Stimulated activated naive CD8-positive, alpha-beta T cell treated with anti-CD3 and anti-CD28 coated beads, Interleukin-15, amount 100 ng/mL, for 72 hours (primary cell): ENCODE results near the gene CDC42BPB.

ENCODE experiments used
- ATAC-seq: fragments of 150-1000 bp; cut with Tn5 transposase; 2 replicates; pipeline ENCODE4 v1.10.0; 2021; ENCODE audit warnings: mild to moderate bottlenecking, moderate library complexity
- DNase-seq, 2 donors: peaks; one replicate each; pipeline ENCODE4 v3.0.0; 2021 to 2022
- H3K27ac Mint-ChIP-seq, 2 donors: one replicate each; pipeline ENCODE4 v1.8.0; 2022; ENCODE audit warnings: mild to moderate bottlenecking in 2 of 2, mixed read lengths in 2 of 2, moderate library complexity in 2 of 2
- H3K27me3 Mint-ChIP-seq: one replicate; pipeline ENCODE4 v1.8.0; 2022; ENCODE audit warnings: mixed read lengths
- H3K4me1 Mint-ChIP-seq: one replicate; pipeline ENCODE4 v1.8.0; 2022; ENCODE audit warnings: mild to moderate bottlenecking, mixed read lengths
- H3K4me3 Mint-ChIP-seq, 2 donors: one replicate each; pipeline ENCODE4 v1.8.0; 2022; ENCODE audit warnings: mild to moderate bottlenecking in 2 of 2, mixed read lengths in 2 of 2, moderate library complexity in 1 of 2
- H3K9me3 Mint-ChIP-seq, 2 donors: one replicate each; pipeline ENCODE4 v1.8.0; 2022; ENCODE audit warnings: mixed read lengths in 2 of 2

The CDC42BPB gene

GRCh38 chr14:102985665-102986064, 71.7 kb downstream of the CDC42BPB start:
- Mint-ChIP-seq H3K27me3 (no peaks in the 10 kb centered on the region), H3K27ac (no peak overlapping the region), H3K4me3 (no peak overlapping the region), H3K9me3 (peaks cover 14 to 29% of the 10 kb centered on the region in 2 donors), H3K4me1 (no peaks in the 10 kb centered on the region)
- no peak for ATAC-seq
- DNase-seq = no peak

- peak overlapping the region in 1 of 2 donors; percentile 52 for H3K27ac Mint-ChIP-seq
- no peaks in the 10 kb centered on the region for H3K4me1 Mint-ChIP-seq
- no peak overlapping the region for H3K4me3 Mint-ChIP-seq
- ATAC-seq (no peak), DNase-seq (no peak)
- H3K9me3 Mint-ChIP-seq = peaks cover 14 to 24% of the 10 kb centered on the region in 2 donors
- no peaks in the 10 kb centered on the region for H3K27me3 Mint-ChIP-seq
These were observed 72.8 kb downstream of the CDC42BPB start for GRCh38 chr14:102984336-102985102.

GRCh38 chr14:102983496-102983895, 73.9 kb downstream of the CDC42BPB start:
- no peak for DNase-seq
- H3K9me3 Mint-ChIP-seq = peaks cover 13 to 22% of the 10 kb centered on the region in 2 donors
- no peak overlapping the region for H3K4me3 Mint-ChIP-seq
- no peak for ATAC-seq
- H3K27me3 Mint-ChIP-seq = no peaks in the 10 kb centered on the region
- H3K27ac Mint-ChIP-seq = peak overlapping the region in 1 of 2 donors; percentile 31
- H3K4me1 Mint-ChIP-seq = no peaks in the 10 kb centered on the region

GRCh38 chr14:102982852-102983470, 74.4 kb downstream of the CDC42BPB start:
- Mint-ChIP-seq H3K27me3 (no peaks in the 10 kb centered on the region), H3K4me3 (no peak overlapping the region), H3K9me3 (peaks cover 8 to 16% of the 10 kb centered on the region in 2 donors), H3K27ac (no peak overlapping the region), H3K4me1 (no peaks in the 10 kb centered on the region)
- DNase-seq (no peak), ATAC-seq (no peak)

GRCh38 chr14:102980409-102980810, 76.9 kb downstream of the CDC42BPB start:
- Mint-ChIP-seq H3K4me3 (no peak overlapping the region), H3K9me3 (no peaks in the 10 kb centered on the region), H3K27ac (no peak overlapping the region), H3K27me3 (no peaks in the 10 kb centered on the region), H3K4me1 (no peaks in the 10 kb centered on the region)
- ATAC-seq = no peak
- no peak for DNase-seq

DNA sequence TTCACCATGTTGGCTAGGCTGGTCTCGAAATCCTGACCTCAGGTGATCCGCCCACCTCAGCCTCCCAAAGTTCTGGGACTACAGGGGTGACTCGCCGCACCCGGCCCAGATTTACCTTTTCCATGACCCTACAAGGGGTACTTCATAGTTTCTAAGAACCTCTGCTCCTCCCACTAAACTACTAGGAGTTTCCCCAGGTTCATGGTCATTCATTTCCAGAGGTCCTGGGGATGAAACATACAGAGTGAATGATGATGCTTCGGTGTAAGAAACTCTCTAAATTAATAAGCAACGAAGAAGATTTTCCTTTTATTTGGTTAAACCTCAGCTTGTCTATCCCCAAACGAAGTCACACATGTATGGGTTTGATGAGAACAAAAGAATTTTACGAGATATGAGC, 77.9 kb downstream of the CDC42BPB start:
- no peak for ATAC-seq
- no peak overlapping the region for H3K4me3 Mint-ChIP-seq
- no peaks in the 10 kb centered on the region for H3K9me3 Mint-ChIP-seq
- H3K4me1 Mint-ChIP-seq = no peaks in the 10 kb centered on the region
- DNase-seq = no peak
- no peak overlapping the region for H3K27ac Mint-ChIP-seq
- no peaks in the 10 kb centered on the region for H3K27me3 Mint-ChIP-seq

GRCh38 chr14:102977475-102977874, 79.9 kb downstream of the CDC42BPB start:
- ATAC-seq (no peak), DNase-seq (no peak)
- H3K4me3 Mint-ChIP-seq = no peak overlapping the region
- no peaks in the 10 kb centered on the region for H3K4me1 Mint-ChIP-seq
- H3K9me3 Mint-ChIP-seq = no peaks in the 10 kb centered on the region
- no peaks in the 10 kb centered on the region for H3K27me3 Mint-ChIP-seq
- no peak overlapping the region for H3K27ac Mint-ChIP-seq

DNA sequence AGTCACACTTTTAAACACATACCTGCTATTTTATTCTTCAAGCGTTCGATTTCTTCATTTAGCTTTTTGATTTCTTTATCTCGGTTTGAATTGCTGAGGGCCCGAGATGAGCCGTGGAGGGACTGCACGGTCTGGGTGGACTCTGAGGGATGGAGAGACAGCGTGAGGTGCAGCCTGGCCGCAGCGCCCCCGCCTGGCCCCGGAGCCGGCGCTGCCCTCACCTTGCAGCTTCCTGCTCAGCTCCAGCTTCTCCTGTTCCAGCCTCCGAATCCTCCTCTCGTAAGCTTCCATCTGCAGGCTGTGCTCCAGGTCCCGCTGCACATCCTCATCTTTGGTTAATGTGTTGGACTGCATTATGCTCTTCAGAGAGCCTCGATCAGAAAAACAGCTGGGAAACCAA, 81.7 kb downstream of the CDC42BPB start:
- Mint-ChIP-seq H3K4me3 (no peak overlapping the region), H3K4me1 (no peaks in the 10 kb centered on the region), H3K9me3 (no peaks in the 10 kb centered on the region), H3K27ac (no peak overlapping the region), H3K27me3 (no peaks in the 10 kb centered on the region)
- ATAC-seq (no peak), DNase-seq (no peak)

- DNase-seq (no peak), ATAC-seq (no peak)
- Mint-ChIP-seq H3K4me3 (no peak overlapping the region), H3K9me3 (no peaks in the 10 kb centered on the region), H3K27ac (no peak overlapping the region), H3K27me3 (no peaks in the 10 kb centered on the region), H3K4me1 (no peaks in the 10 kb centered on the region)
These were observed 83.6 kb downstream of the CDC42BPB start for GRCh38 chr14:102973706-102974285.

DNA sequence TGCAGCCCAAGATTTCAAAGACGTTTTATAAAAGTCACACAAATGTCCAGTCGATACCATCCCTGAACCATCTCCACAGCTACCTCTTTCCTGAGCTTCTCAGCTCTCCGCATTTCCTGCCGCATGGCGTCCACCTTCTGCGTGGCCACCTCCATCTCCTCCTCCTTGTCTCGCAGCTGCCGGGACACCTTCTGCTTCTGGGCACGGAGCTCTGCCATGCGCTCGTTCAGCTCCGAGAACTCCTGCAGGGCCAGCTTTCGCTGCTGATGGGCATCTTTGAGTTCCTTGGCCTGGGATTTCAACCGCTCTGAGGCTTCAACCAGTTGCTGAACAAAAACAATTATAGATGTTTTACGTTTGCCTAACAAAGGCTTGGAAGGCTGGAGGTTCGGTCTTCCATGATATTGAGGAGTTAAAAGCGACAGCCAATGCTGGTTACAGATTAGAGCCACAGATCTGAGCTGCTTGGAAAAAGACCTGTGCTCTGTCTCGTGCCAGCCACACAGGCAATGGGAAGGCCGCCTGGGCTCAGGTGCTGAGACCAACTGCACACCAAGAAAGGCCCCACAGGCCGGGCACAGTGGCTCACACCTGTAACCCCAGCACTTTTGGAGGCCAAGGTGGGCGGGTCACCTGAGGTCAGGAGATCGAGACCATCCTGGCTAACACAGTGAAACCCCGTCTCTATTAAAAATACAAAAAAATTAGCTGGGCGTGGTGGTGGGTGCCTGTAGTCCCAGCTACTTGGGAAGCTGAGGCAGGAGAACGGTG, 85.3 kb downstream of the CDC42BPB start:
- no peak for DNase-seq
- Mint-ChIP-seq H3K27ac (peak overlapping the region in 1 of 2 donors; percentile 5), H3K4me3 (no peak overlapping the region), H3K27me3 (no peaks in the 10 kb centered on the region), H3K4me1 (no peaks in the 10 kb centered on the region), H3K9me3 (no peaks in the 10 kb centered on the region)
- ATAC-seq = no peak

- Mint-ChIP-seq H3K9me3 (no peaks in the 10 kb centered on the region), H3K4me1 (no peaks in the 10 kb centered on the region), H3K4me3 (no peak overlapping the region), H3K27ac (no peak overlapping the region), H3K27me3 (no peaks in the 10 kb centered on the region)
- no peak for ATAC-seq
- DNase-seq = no peak
These were observed 86.0 kb downstream of the CDC42BPB start for GRCh38 chr14:102971314-102971713.

GRCh38 chr14:102970496-102970895, 86.9 kb downstream of the CDC42BPB start:
- Mint-ChIP-seq H3K4me1 (no peaks in the 10 kb centered on the region), H3K27me3 (no peaks in the 10 kb centered on the region), H3K9me3 (no peaks in the 10 kb centered on the region), H3K4me3 (no peak overlapping the region), H3K27ac (no peak overlapping the region)
- no peak for ATAC-seq
- DNase-seq = no peak

GRCh38 chr14:102969901-102970300, 87.4 kb downstream of the CDC42BPB start:
- H3K27me3 Mint-ChIP-seq = no peaks in the 10 kb centered on the region
- no peak overlapping the region for H3K4me3 Mint-ChIP-seq
- ATAC-seq (no peak), DNase-seq (no peak)
- H3K27ac Mint-ChIP-seq = peak overlapping the region in 1 of 2 donors; percentile 42
- H3K9me3 Mint-ChIP-seq = no peaks in the 10 kb centered on the region
- H3K4me1 Mint-ChIP-seq = no peaks in the 10 kb centered on the region

- Mint-ChIP-seq H3K9me3 (no peaks in the 10 kb centered on the region), H3K4me1 (no peaks in the 10 kb centered on the region), H3K4me3 (no peak overlapping the region), H3K27me3 (no peaks in the 10 kb centered on the region), H3K27ac (peak overlapping the region in 1 of 2 donors; percentile 42)
- DNase-seq (no peak), ATAC-seq (no peak)
These were observed 88.1 kb downstream of the CDC42BPB start for GRCh38 chr14:102969060-102969791.

- Mint-ChIP-seq H3K9me3 (no peaks in the 10 kb centered on the region), H3K4me3 (no peak overlapping the region), H3K4me1 (no peaks in the 10 kb centered on the region), H3K27ac (peak overlapping the region in 1 of 2 donors; percentile 10), H3K27me3 (no peaks in the 10 kb centered on the region)
- DNase-seq (no peak), ATAC-seq (no peak)
These were observed 89.0 kb downstream of the CDC42BPB start for GRCh38 chr14:102968306-102968705.
